RWPE1 (cell line): ENCODE measurements around the gene OOEP.

Experiments used
- CTCF ChIA-PET: fragments of 350-600 bp; sonication (Branson Sonifier 250); formaldehyde crosslinking; extraction: SDS; loops from one replicate; lab custom pipeline; 2021; lab: Yijun Ruan, JAX
- POLR2A ChIA-PET: fragments of 400-600 bp; formaldehyde crosslinking; extraction: SDS; loops from one replicate; lab custom pipeline; 2020; ENCODE audit warnings: antibody characterized with exemption; ENCODE audit not compliant: low non-redundant PET; lab: Yijun Ruan, JAX
- DNase-seq: peaks from one replicate; pipeline ENCODE4 v3.0.0; 2012; ENCODE audit warnings: low spot score
- H3K27ac ChIP-seq: fragments of 450-650 bp; 2 replicates; pipeline ENCODE4 v1.5.1; 2017
- TF ChIP-seq, protein P1 (sequence below): fragments of 450-650 bp; conservative IDR thresholded peaks from 2 replicates; pipeline ENCODE4 v1.5.1; 2017; ENCODE audit warnings: low read depth, mild to moderate bottlenecking

The OOEP gene

DNA sequence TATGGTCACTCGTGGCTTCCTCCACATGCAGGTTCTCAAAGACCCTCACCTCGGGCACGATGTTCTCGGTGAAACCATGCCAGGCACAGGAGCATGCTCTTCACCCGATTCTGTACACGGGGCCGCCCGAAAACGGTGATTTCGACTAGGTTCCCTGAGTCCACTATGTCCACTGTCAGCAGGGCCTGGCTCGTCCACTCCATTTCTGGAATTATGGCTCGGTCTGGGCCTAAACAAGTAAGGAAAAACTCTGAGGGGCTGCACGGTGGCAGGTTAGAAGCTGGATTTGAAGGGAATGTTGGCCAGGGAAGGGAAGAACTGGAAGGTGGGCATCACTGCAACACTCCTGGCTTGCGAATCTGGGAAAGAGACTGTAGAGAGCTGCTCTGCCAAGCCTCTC is 540 bp downstream of the OOEP start:
- TF ChIP-seq, protein P1, sequence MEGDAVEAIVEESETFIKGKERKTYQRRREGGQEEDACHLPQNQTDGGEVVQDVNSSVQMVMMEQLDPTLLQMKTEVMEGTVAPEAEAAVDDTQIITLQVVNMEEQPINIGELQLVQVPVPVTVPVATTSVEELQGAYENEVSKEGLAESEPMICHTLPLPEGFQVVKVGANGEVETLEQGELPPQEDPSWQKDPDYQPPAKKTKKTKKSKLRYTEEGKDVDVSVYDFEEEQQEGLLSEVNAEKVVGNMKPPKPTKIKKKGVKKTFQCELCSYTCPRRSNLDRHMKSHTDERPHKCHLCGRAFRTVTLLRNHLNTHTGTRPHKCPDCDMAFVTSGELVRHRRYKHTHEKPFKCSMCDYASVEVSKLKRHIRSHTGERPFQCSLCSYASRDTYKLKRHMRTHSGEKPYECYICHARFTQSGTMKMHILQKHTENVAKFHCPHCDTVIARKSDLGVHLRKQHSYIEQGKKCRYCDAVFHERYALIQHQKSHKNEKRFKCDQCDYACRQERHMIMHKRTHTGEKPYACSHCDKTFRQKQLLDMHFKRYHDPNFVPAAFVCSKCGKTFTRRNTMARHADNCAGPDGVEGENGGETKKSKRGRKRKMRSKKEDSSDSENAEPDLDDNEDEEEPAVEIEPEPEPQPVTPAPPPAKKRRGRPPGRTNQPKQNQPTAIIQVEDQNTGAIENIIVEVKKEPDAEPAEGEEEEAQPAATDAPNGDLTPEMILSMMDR = no peak
- ChIA-PET CTCF (interaction anchor here (0.6 kb wide), 1 partner anchor 1262 kb away, joined by 3 read pairs; no protein-coding TSS in a partner anchor), POLR2A (no interaction called here)
- no peak overlapping the region for H3K27ac ChIP-seq
- no peak for DNase-seq

DNA sequence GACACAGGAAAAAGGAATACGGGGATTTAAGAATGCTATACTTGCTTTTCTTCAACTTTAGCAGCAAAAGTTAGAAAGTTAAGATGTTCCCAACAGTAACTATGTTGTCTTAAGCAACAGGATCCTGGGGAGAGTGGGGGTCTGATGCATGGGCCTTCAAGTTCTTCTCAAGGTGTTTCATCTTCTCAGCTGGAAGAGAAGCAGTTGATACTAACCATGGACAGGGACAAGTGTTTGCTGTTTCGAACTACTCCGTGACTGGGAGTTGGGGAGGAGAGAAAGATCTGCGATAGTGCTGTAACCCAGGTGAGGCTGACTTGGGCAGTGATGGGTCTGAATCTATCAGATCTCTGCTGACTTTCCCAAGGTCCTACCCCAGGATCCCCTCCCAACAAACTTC is 1.0 kb downstream of the OOEP start:
- TF ChIP-seq, protein P1 = no peak
- DNase-seq = no peak
- H3K27ac ChIP-seq = no peak overlapping the region
- POLR2A ChIA-PET = no interaction called here
- CTCF ChIA-PET = no interaction called here

DNA sequence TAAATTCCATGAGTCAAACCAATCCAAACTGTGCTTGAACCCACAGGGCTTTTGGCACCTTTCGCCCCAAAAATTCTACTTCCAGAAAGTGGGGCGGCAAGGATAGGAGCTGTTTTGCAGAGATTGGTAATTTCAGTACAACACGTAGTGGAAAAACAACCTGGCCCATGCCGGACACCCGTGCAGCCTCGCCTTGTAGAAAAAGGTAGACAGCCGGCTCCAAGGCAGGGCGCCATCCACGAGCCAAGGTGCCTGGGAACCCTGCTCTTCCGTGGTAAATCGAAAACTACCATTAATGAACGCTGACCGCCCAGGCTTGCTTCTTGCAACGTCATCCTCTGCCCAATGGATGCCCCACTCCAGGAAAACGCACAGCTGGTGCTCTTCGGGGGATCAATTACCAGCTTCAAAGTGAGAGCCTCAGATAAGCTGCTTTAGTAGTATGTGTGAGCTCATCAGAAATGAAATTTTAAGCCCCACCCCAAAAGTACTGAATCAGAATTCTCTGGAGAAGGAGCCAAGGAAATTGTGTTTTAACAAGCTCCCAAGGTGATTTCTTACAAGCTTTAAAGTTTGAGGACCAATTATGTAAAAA is 1.8 kb downstream of the OOEP start:
- TF ChIP-seq, protein P1 = no peak
- ChIA-PET CTCF (interaction anchor here (1.1 kb wide), 1 partner anchor 21 kb away, joined by 3 read pairs; no protein-coding TSS in a partner anchor), POLR2A (interaction anchor here (0.6 kb wide), 1 partner anchor 29 kb away, joined by 3 read pairs; no protein-coding TSS in a partner anchor)
- H3K27ac ChIP-seq = no peak overlapping the region
- no peak for DNase-seq

DNA sequence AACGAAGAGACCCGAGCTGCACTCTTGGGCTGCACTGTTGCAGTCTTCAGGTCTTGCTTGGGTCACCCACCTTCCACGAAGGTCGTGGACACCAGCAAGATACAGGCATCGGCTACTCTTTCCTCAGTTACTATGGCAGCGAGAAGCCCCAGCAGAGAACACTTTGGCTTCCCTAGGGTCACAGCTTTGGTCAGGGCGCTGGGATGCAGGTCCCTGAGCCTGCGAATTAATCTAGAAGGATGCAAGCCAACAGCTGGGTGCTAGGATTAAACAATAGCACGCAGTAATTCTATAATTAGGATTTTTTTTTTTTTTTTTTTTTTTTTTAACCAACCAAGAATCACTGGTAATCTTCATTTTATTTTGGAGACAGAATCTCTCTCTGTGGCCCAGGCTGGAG is 5.1 kb downstream of the OOEP start:
- TF ChIP-seq, protein P1 = no peak
- ChIA-PET POLR2A (no interaction called here), CTCF (no interaction called here)
- no peak for DNase-seq
- H3K27ac ChIP-seq = no peak overlapping the region

DNA sequence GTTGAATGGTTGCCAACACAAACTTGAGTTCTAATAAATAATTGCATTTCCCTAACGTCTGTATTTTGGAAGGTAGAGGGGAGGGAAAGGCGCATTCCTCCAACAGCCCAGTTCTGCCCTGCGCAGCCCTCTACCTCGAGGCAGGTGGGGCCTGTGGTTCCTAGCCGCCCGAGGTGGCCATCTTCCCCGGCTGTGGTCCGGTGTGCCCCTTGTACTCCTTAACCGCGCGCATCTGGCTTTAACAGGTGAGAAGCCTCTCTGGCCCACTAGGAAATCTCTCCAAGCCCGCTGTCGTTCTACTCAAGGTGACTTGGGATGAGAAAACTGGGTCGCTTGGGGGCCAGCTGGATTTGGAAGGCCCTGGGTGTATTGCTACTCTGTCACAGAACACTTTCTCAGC is 5.6 kb downstream of the OOEP start:
- POLR2A ChIA-PET = no interaction called here
- no peak for DNase-seq
- TF ChIP-seq, protein P1 = no peak
- CTCF ChIA-PET = no interaction called here
- H3K27ac ChIP-seq = no peak overlapping the region

DNA sequence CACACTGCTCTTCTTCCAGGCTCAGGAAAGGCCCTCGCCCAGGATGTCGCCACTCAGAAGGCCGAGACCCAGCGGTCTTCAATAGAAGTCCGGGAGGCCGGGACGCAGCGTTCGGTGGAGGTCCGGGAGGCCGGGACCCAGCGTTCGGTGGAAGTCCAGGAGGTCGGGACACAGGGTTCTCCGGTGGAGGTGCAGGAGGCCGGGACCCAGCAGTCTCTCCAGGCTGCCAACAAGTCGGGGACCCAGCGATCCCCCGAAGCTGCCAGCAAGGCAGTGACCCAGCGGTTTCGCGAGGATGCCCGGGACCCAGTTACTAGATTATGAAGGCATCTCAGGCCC is 6.2 kb downstream of the OOEP start:
- TF ChIP-seq, protein P1 = no peak
- no peak for DNase-seq
- CTCF ChIA-PET = no interaction called here
- POLR2A ChIA-PET = no interaction called here
- H3K27ac ChIP-seq = no peak overlapping the region
